Body of pancreas (tissue), 4 donors: Measurements from ENCODE around the gene KLRD1. TPM values are rescaled to one million over a fixed set of nuclear protein-coding genes. Genes with fewer than 3 reads are reported as not detected.

ENCODE experiments used
- ATAC-seq: fragments of 150-250 bp; one replicate; pipeline ENCODE4 v1.9.1; 2016
- DNase-seq, 4 donors: peaks; one replicate each; pipeline ENCODE4 v3.0.0-alpha.2; 2019
- H3K27ac ChIP-seq, 4 donors: fragments of 200-600 bp; sonication (generic); 1 replicate in 3 of 4; 2 replicates in 1 of 4; pipeline versions ENCODE4 v1.5.1 to v1.6.1; 2016 to 2019; ENCODE audit warnings: mild to moderate bottlenecking in 1 of 4, mixed read lengths in 1 of 4, moderate library complexity in 1 of 4
- H3K27me3 ChIP-seq, 2 donors: fragments of 200-600 bp; sonication (generic); one replicate each; pipeline ENCODE4 v1.6.0; 2016; ENCODE audit warnings: mild to moderate bottlenecking in 1 of 2
- H3K36me3 ChIP-seq, 2 donors: fragments of 200-600 bp; sonication (generic); replicated peaks in 1 of 2; 2 replicates each; pipeline ENCODE4 v1.5.1; 2016; ENCODE audit warnings: low read depth in 2 of 2; ENCODE audit not compliant: insufficient read depth in 1 of 2
- H3K4me1 ChIP-seq: fragments of 200-600 bp; sonication (generic); one replicate; pipeline ENCODE4 v1.6.0; 2016
- H3K4me3 ChIP-seq, 2 donors: fragments of 200-600 bp; sonication (generic); 1 replicate in 1 of 2; 2 replicates in 1 of 2; pipeline ENCODE4 v1.5.1; 2016 to 2019
- H3K9me3 ChIP-seq, 3 donors: fragments of 200-600 bp; sonication (generic); 1 replicate in 2 of 3; 2 replicates in 1 of 3; pipeline ENCODE4 v1.5.1; 2016
- CTCF ChIP-seq, 7 experiments: fragments of 450-650 bp in 4 of 7; fragments of 200-600 bp in 3 of 7; sonication (generic) in 3 of 7; IDR thresholded peaks; one replicate each; pipeline ENCODE4 v1.5.1; 2016 to 2019; ENCODE audit warnings: antibody characterized with exemption in 7 of 7
- POLR2A ChIP-seq, 3 donors: fragments of 450-650 bp; IDR thresholded peaks; one replicate each; pipeline ENCODE4 v1.6.1; 2016; ENCODE audit warnings: antibody characterized with exemption in 3 of 3, mild to moderate bottlenecking in 2 of 3
- WGBS, 2 donors: methylation state at CpG; one replicate each; pipeline ENCODE4 v1.1.5; 2017; 5-methylcytosine and 5-hydroxymethylcytosine counted together
- intact Hi-C: fragments of 100-400 bp; cut with DNase I; formaldehyde crosslinking; loops from one replicate; pipeline ENCODE4 v1.15.1; 2023
- total RNA-seq, 2 donors: library from RNA; depleted of rRNA; stranded (reverse); fragments of >200 nt; gene quantifications; one replicate each; pipeline ENCODE4 v1.1.0, GENCODE V29; 2016

Gene KLRD1, protein sequence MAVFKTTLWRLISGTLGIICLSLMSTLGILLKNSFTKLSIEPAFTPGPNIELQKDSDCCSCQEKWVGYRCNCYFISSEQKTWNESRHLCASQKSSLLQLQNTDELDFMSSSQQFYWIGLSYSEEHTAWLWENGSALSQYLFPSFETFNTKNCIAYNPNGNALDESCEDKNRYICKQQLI
- total RNA-seq: under 1 TPM; under 0.01 to 0.78 TPM

GRCh38 chr12:10307630-10308029 lies at the start of gene KLRD1:
Gene KLRD1 (plus strand): TSS chr12:10307870. CDS start chr12:10308078, 208 bp downstream.
- no peaks in the 10 kb centered on the region for H3K4me1 ChIP-seq
- H3K36me3 ChIP-seq: no peaks in the 10 kb centered on the region
- TF ChIP-seq CTCF (IDR thresholded peaks at IDR 0.05) (no peak), POLR2A (IDR thresholded peaks at IDR 0.05) (no peak)
- intact Hi-C loops: no loop called here
- no peak for DNase-seq
- no peaks in the 10 kb centered on the region for H3K9me3 ChIP-seq
- WGBS, 2 donors: 76 to 81% methylated on average over 1 of the region's 1 CpG
- no peak within 1 kb of the TSS for H3K4me3 ChIP-seq
- no peaks in the 10 kb centered on the region for H3K27me3 ChIP-seq
- ATAC-seq: no peak
- no peak within 1 kb of the TSS for H3K27ac ChIP-seq

- intact Hi-C loops: no loop called here
- Histone ChIP-seq H3K4me3 (no peak overlapping the region), H3K27ac (no peak overlapping the region), H3K9me3 (no peaks in the 10 kb centered on the region), H3K27me3 (no peaks in the 10 kb centered on the region), H3K36me3 (no peaks in the 10 kb centered on the region), H3K4me1 (no peaks in the 10 kb centered on the region)
- DNase-seq (no peak), ATAC-seq (no peak)
- 0% methylated on average over 1 of the region's 1 CpG for WGBS, 2 donors
- TF ChIP-seq POLR2A (IDR thresholded peaks at IDR 0.05) (no peak), CTCF (IDR thresholded peaks at IDR 0.05) (no peak)
Observed at GRCh38 chr12:10260927-10261326, 46.7 kb upstream of the KLRD1 start.

- Histone ChIP-seq H3K4me1 (no peaks in the 10 kb centered on the region), H3K4me3 (no peak overlapping the region), H3K36me3 (no peaks in the 10 kb centered on the region), H3K9me3 (no peaks in the 10 kb centered on the region), H3K27ac (no peak overlapping the region), H3K27me3 (no peaks in the 10 kb centered on the region)
- DNase-seq (no peak), ATAC-seq (no peak)
- 53 to 55% methylated on average over 5 of the region's 5 CpGs for WGBS, 2 donors
- intact Hi-C loops: no loop called here
- TF ChIP-seq POLR2A (IDR thresholded peaks at IDR 0.05): no peak
- TF ChIP-seq CTCF (IDR thresholded peaks at IDR 0.05): no peak
Observed at GRCh38 chr12:10268037-10268436, 39.6 kb upstream of the KLRD1 start.

DNA sequence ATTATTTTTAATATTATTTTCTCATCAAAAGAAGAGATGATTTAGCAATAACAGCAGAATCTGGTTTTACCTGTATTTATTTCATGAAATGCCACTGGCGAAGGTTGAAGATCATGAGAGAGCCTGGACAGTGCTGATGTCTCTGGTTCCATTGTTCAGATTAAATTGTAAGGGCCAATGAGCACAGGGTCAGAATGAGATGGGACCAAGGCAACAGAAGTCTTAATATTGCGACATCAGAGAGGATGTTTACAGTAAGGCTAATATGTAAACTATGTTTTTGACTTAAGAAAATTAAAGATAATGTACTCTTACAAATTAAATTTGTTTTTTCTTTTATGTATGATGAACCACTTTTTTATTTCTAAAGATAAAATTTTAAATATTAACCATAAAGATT lies 35.2 kb upstream of the KLRD1 start:
- no peaks in the 10 kb centered on the region for H3K27me3 ChIP-seq
- TF ChIP-seq POLR2A (IDR thresholded peaks at IDR 0.05) (no peak), CTCF (IDR thresholded peaks at IDR 0.05) (no peak)
- ATAC-seq (no peak), DNase-seq (no peak)
- intact Hi-C loops: no loop called here
- no peak overlapping the region for H3K4me3 ChIP-seq
- no peaks in the 10 kb centered on the region for H3K4me1 ChIP-seq
- no peaks in the 10 kb centered on the region for H3K36me3 ChIP-seq
- no peaks in the 10 kb centered on the region for H3K9me3 ChIP-seq
- WGBS, 2 donors: 77 to 86% methylated on average over 2 of the region's 2 CpGs
- no peak overlapping the region for H3K27ac ChIP-seq

GRCh38 chr12:10276774-10277173 lies 30.9 kb upstream of the KLRD1 start:
- Histone ChIP-seq H3K36me3 (no peaks in the 10 kb centered on the region), H3K27ac (no peak overlapping the region), H3K9me3 (no peaks in the 10 kb centered on the region), H3K4me1 (no peaks in the 10 kb centered on the region), H3K4me3 (no peak overlapping the region), H3K27me3 (no peaks in the 10 kb centered on the region)
- no peak for DNase-seq
- 76 to 83% methylated on average over 1 of the region's 1 CpG for WGBS, 2 donors
- no peak for TF ChIP-seq POLR2A (IDR thresholded peaks at IDR 0.05)
- no peak for TF ChIP-seq CTCF (IDR thresholded peaks at IDR 0.05)
- ATAC-seq: no peak
- intact Hi-C loops: no loop called here
